Mucosa of descending colon (tissue), 3 donors: ENCODE results near the gene OR56A1. TPM values are rescaled to one million over a fixed set of nuclear protein-coding genes. Genes with fewer than 3 reads are reported as not detected.

Experiments used
- ATAC-seq: fragments of 200-7000 bp; cut with Tn5 transposase; one replicate; pipeline ENCODE4 v1.9.1; 2020; ENCODE audit warnings: mild to moderate bottlenecking, moderate library complexity
- DNase-seq, 3 donors: peaks; one replicate each; pipeline ENCODE4 v3.0.0-alpha.2; 2020
- H3K36me3 ChIP-seq: fragments of 200-600 bp; one replicate; pipeline ENCODE4 v1.8.0; 2021; ENCODE audit warnings: low read depth, mild to moderate bottlenecking
- H3K4me1 ChIP-seq: fragments of 200-600 bp; one replicate; pipeline ENCODE4 v1.8.0; 2021; ENCODE audit warnings: low read depth, mild to moderate bottlenecking
- H3K4me3 ChIP-seq: fragments of 200-600 bp; one replicate; pipeline ENCODE4 v1.8.0; 2021; ENCODE audit warnings: mild to moderate bottlenecking
- H3K9me3 ChIP-seq: fragments of 200-600 bp; one replicate; pipeline ENCODE4 v1.8.0; 2021; ENCODE audit warnings: mild to moderate bottlenecking
- intact Hi-C, 2 donors: fragments of 100-400 bp; cut with DNase I in 1 of 2; cut with micrococcal nuclease in 1 of 2; formaldehyde crosslinking; loops; one replicate each; pipeline versions ENCODE4 v1.11.0 to v1.11.1; 2022; cut with DNase I, micrococcal nuclease
- total RNA-seq, 3 donors: library from RNA; stranded (reverse); fragmentation: NEBNext Ultra II Directional in 2 of 3; extraction: Animal tissue kit (Norgen Biotek cat#: 25700) in 2 of 3; gene quantifications; one replicate each; pipeline versions ENCODE4 v1.2.1 to v1.2.4, GENCODE V29; 2021 to 2023
- TF ChIP-seq, protein P1 (sequence below): fragments of 200-600 bp; IDR thresholded peaks from one replicate; pipeline ENCODE4 v1.8.0; 2022; ENCODE audit warnings: antibody characterized with exemption, mild to moderate bottlenecking
- donor health status: DM: no; HTN: no; CAD: no; lungs with moderate emphysema.
- donor health status: DM: no; HTN: no; CAD: no.
- donor health status: DM: no; HTN: yes; CAD: no.

Gene OR56A1
- total RNA-seq, 3 donors from 2014 or later, result 0.03 to 0.09 (median 0.05) TPM

DNA sequence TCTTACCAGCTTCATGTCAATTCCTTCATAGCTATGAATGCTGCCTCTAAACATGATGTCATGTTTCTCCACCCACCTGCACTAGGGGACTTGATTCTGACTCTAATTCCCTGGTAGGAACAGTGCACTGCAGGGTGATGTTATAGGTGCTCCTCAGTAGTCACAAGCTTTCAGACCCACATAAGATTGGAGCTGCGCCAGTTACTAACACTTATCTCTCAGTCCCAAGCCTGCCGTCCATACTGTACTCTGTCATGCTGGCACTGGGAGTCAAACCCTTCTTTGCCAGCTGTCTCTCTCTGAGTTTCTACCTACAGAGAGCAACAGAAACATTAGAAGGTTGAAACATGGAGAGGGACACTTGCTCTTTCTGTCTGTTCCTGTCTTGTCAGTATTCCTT lies 5.5 kb downstream of the OR56A1 start:
- no peak overlapping the region for H3K4me3 ChIP-seq
- DNase-seq (no peak), ATAC-seq (no peak)
- intact Hi-C loops, result loop anchor here in 1 of 2 donors (10.0 kb wide), 1 partner anchor 330 kb away; no protein-coding TSS in a partner anchor
- H3K4me1 ChIP-seq, result no peaks in the 10 kb centered on the region
- no peaks in the 10 kb centered on the region for H3K9me3 ChIP-seq
- TF ChIP-seq, protein P1, sequence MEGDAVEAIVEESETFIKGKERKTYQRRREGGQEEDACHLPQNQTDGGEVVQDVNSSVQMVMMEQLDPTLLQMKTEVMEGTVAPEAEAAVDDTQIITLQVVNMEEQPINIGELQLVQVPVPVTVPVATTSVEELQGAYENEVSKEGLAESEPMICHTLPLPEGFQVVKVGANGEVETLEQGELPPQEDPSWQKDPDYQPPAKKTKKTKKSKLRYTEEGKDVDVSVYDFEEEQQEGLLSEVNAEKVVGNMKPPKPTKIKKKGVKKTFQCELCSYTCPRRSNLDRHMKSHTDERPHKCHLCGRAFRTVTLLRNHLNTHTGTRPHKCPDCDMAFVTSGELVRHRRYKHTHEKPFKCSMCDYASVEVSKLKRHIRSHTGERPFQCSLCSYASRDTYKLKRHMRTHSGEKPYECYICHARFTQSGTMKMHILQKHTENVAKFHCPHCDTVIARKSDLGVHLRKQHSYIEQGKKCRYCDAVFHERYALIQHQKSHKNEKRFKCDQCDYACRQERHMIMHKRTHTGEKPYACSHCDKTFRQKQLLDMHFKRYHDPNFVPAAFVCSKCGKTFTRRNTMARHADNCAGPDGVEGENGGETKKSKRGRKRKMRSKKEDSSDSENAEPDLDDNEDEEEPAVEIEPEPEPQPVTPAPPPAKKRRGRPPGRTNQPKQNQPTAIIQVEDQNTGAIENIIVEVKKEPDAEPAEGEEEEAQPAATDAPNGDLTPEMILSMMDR, result no peak
- no peaks in the 10 kb centered on the region for H3K36me3 ChIP-seq

DNA sequence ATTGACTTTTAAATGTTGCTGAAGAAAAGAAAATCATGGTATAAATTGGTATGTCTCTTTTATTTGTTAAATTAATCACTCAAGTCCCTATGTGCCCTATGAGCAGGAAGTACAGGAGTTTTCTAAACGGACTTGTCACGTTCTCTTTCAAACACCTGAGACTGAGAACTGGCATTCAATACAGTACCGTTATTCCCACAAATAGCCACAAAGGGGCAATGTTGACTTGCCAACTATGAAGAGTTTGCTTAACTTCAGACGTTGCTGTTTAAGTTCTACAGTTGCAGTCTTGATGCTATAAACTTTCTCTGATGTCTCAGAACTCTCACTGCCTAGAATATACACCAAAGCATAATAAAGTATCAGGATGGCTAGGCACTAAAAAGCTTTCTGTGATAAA lies 7.6 kb downstream of the OR56A1 start:
- Histone ChIP-seq H3K4me1 (no peaks in the 10 kb centered on the region), H3K9me3 (no peaks in the 10 kb centered on the region), H3K36me3 (no peaks in the 10 kb centered on the region), H3K4me3 (no peak overlapping the region)
- ATAC-seq (peak; percentile 55), DNase-seq (peak in 1 of 3 donors; percentile 59)
- intact Hi-C loops, result loop anchor here in 1 of 2 donors (10.0 kb wide), 1 partner anchor 332 kb away; no protein-coding TSS in a partner anchor
- TF ChIP-seq, protein P1, result no peak

DNA sequence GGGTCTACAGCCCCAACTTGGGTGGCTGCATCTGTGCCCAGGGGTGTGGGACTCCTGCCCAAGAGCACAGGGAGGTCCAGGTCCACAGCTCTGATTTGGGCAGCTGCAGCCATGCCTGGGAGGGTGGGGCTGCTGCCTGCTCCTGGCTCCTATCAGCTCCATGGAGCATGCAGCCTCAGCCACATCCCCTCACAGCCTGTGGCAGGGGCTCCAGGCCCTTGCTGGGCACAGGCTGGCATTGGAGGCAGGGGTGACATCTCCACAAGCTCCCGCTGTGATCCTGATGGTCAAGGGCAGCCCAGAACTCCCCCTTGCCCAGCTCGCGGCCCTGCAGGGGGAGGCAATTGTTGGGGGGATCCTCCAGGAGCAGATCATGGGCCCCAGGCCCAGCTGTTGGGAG lies 17.5 kb downstream of the OR56A1 start:
- TF ChIP-seq, protein P1, result no peak
- DNase-seq (no peak), ATAC-seq (no peak)
- intact Hi-C loops, result no loop called here
- Histone ChIP-seq H3K4me1 (no peaks in the 10 kb centered on the region), H3K4me3 (no peak overlapping the region), H3K36me3 (no peaks in the 10 kb centered on the region), H3K9me3 (no peaks in the 10 kb centered on the region)

DNA sequence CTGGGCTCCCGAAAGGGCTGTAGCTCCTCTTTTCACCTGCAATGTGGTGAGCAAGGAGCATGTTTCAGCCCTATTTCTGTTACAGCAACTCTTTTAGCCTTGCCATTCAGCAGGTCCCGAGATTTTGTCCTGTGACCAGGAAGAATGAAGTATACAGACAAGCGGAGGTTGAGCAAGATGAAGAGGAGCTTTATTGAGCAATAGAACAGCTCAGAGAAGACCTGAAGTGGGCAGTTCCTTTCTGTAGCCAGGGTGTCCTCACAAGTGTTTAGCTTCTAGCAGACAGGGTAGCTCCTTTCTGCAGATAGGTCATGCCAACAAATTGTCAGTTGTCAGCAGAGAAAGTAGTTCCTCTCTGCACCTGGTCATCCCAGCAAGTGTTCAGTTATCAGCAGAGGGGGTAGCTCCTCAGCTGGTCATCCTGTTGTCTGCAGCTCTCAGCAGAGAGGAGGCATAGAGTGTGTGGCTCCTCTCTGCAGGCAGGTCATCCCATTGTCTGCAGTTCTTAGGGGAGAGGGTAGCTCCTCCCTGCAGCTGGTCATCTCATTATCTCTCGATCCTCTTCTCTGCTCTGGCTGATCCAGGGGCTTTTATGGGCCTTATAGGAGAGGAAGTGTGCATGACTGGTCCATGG lies 18.4 kb downstream of the OR56A1 start:
- no peak for ATAC-seq
- Histone ChIP-seq H3K9me3 (no peaks in the 10 kb centered on the region), H3K4me1 (no peaks in the 10 kb centered on the region), H3K4me3 (no peak overlapping the region), H3K36me3 (no peaks in the 10 kb centered on the region)
- intact Hi-C loops, result no loop called here
- no peak for DNase-seq
- TF ChIP-seq, protein P1, result no peak

DNA sequence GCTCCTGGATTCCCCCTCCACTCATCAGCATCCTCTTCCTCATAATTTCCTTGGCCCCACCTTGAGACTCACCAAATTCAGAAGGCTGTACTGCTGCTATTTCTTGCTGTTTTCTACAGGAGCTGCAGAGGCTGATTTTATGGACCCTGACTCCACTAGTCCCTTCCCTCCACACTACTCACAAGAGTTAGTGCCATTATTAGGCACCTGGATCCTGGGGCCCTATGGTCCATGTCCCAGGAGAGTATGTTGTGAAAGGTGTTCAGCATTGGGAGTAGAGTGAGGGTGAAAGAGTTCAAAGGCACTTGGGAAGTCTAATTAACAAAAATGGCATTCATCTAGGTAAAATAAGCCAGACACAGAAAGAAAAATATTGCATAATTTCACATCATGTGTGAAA lies 23.7 kb downstream of the OR56A1 start, which contains the start of gene OR56A4:
TSS of gene OR56A4 (minus strand) at position 101 of the 400 bp plus-strand sequence. CDS start 3,954 bp downstream, outside the sequence.
- DNase-seq (no peak), ATAC-seq (no peak)
- no peaks in the 10 kb centered on the region for H3K4me1 ChIP-seq
- H3K9me3 ChIP-seq, result no peaks in the 10 kb centered on the region
- intact Hi-C loops, result no loop called here
- no peak within 1 kb of the TSS for H3K4me3 ChIP-seq
- no peaks in the 10 kb centered on the region for H3K36me3 ChIP-seq
- TF ChIP-seq, protein P1, result no peak
